K562 (cell line): ENCODE results near the gene PTPRT.

Experiments used
- BRCA1 ChIP-seq, 2 experiments: fragments of 450-650 bp in 1 of 2; sonication (generic) in 1 of 2; formaldehyde crosslinking in 1 of 2; IDR thresholded peaks; 2 replicates each; pipeline versions ENCODE4 v1.5.0 to v1.6.1; 2017 to 2020; ENCODE audit warnings: mild to moderate bottlenecking in 1 of 2, missing genetic modification reagents in 1 of 2
- DPF2 ChIP-seq: fragments of 450-650 bp; IDR thresholded peaks from 2 replicates; pipeline ENCODE4 v1.6.1; 2016
- ESRRA ChIP-seq: fragments of 450-650 bp; IDR thresholded peaks from 2 replicates; pipeline ENCODE4 v1.6.1; 2014; ENCODE audit warnings: low read depth, mild to moderate bottlenecking, moderate library complexity, borderline replicate concordance
- FUS ChIP-seq: fragments of 200-400 bp; formaldehyde crosslinking; optimal IDR thresholded peaks from 2 replicates; pipeline ENCODE3; 2017; ENCODE audit warnings: low read depth, low read length
- OTX1 ChIP-seq: fragments of 450-650 bp; formaldehyde crosslinking; IDR thresholded peaks from 2 replicates; pipeline ENCODE4 v1.4.0; 2022; ENCODE audit warnings: mild to moderate bottlenecking
- RBBP5 ChIP-seq: fragments of 200-600 bp; sonication (generic); IDR thresholded peaks from 2 replicates; pipeline ENCODE4 v1.6.1; 2012; ENCODE audit warnings: borderline replicate concordance, mild to moderate bottlenecking, low read length, control low read depth, inconsistent platforms; ENCODE audit not compliant: insufficient read depth, poor library complexity, severe bottlenecking
- RCOR1 ChIP-seq, 2 experiments: IDR thresholded peaks; 2 replicates each; pipeline ENCODE4 v1.6.1; 2012; ENCODE audit warnings: low read depth in 2 of 2, low read length in 2 of 2, borderline replicate concordance in 1 of 2, improper control_type of control experiment in 1 of 2
- SPI1 ChIP-seq: IDR thresholded peaks from 2 replicates; pipeline ENCODE4 v1.6.1; 2011; ENCODE audit warnings: low read depth, low read length, control low read depth, borderline replicate concordance
- TAF15 ChIP-seq: fragments of 200-400 bp; formaldehyde crosslinking; IDR thresholded peaks from 2 replicates; pipeline ENCODE4 v1.6.1; 2017; ENCODE audit warnings: mild to moderate bottlenecking, low read depth, low read length, moderate library complexity
- TF ChIP-seq, protein P1 (sequence below), 3 experiments: IDR thresholded peaks in 2 of 3; conservative IDR thresholded peaks in 1 of 3; 2 replicates each; pipeline ENCODE4 v1.5.1; 2011 to 2012; ENCODE audit warnings: low read length in 3 of 3, mild to moderate bottlenecking in 3 of 3, control low read depth in 2 of 3, improper control_type of control experiment in 1 of 3, inconsistent platforms in 1 of 3, low read depth in 1 of 3, mixed read lengths in 1 of 3, moderate library complexity in 1 of 3; ENCODE audit not compliant: insufficient read depth in 2 of 3
- TF ChIP-seq, protein P2 (sequence below): sonication (generic); formaldehyde crosslinking; IDR thresholded peaks from 2 replicates; pipeline ENCODE4 v1.8.0; 2022; ENCODE audit warnings: mild to moderate bottlenecking, missing genetic modification reagents

DNA sequence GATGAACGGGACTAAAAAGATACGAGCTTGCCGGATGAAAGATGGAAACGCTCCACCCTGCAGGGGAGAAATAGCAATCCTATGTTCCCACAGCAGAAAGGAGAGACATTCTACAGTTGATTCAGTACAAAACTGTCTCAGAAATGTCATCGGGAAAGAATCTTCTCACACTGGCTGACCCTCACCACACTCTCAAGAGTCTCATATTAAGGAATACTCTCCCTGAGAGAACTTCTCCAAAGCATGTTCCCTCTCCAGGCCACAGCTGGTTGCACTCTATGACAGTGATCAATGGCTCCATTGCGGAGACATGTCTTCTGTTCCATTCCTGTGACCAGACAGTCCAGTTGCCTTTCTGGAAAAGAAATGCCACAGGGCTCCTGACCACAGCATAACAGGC is 813.6 kb downstream of the PTPRT start:
- TF ChIP-seq RBBP5 (no peak), TAF15 (no peak), BRCA1 (IDR thresholded peaks at IDR 0.05) (no peak), BRCA1 (CRISPR knock-in tag; IDR thresholded peaks at IDR 0.05) (no peak), FUS (no peak), SPI1 (no peak), RCOR1 (IDR thresholded peaks at IDR 0.05; ENCODE audit: borderline replicate concordance in 1 of 2, low read depth in 2 of 2, low read length in 2 of 2) (no peak), ESRRA (no peak), OTX1 (CRISPR knock-in tag) (no peak), DPF2 (no peak)
- TF ChIP-seq, protein P1, sequence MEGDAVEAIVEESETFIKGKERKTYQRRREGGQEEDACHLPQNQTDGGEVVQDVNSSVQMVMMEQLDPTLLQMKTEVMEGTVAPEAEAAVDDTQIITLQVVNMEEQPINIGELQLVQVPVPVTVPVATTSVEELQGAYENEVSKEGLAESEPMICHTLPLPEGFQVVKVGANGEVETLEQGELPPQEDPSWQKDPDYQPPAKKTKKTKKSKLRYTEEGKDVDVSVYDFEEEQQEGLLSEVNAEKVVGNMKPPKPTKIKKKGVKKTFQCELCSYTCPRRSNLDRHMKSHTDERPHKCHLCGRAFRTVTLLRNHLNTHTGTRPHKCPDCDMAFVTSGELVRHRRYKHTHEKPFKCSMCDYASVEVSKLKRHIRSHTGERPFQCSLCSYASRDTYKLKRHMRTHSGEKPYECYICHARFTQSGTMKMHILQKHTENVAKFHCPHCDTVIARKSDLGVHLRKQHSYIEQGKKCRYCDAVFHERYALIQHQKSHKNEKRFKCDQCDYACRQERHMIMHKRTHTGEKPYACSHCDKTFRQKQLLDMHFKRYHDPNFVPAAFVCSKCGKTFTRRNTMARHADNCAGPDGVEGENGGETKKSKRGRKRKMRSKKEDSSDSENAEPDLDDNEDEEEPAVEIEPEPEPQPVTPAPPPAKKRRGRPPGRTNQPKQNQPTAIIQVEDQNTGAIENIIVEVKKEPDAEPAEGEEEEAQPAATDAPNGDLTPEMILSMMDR (IDR thresholded peaks at IDR 0.05 in 2 of 3, conservative IDR thresholded peaks at IDR 0.05 in 1 of 3; ENCODE audit: insufficient read depth in 2 of 3, low read depth in 1 of 3, low read length in 3 of 3) = no peak
- TF ChIP-seq, protein P2, sequence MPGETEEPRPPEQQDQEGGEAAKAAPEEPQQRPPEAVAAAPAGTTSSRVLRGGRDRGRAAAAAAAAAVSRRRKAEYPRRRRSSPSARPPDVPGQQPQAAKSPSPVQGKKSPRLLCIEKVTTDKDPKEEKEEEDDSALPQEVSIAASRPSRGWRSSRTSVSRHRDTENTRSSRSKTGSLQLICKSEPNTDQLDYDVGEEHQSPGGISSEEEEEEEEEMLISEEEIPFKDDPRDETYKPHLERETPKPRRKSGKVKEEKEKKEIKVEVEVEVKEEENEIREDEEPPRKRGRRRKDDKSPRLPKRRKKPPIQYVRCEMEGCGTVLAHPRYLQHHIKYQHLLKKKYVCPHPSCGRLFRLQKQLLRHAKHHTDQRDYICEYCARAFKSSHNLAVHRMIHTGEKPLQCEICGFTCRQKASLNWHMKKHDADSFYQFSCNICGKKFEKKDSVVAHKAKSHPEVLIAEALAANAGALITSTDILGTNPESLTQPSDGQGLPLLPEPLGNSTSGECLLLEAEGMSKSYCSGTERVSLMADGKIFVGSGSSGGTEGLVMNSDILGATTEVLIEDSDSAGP (CRISPR knock-in tag) = no peak
